ENCODE results near the gene P3R3URF. TPM values are rescaled to one million over a fixed set of nuclear protein-coding genes. Genes with fewer than 3 reads are reported as not detected.

P3R3URF gene
- total RNA-seq, 1 experiment from 2014 or later = not detected

DNA sequence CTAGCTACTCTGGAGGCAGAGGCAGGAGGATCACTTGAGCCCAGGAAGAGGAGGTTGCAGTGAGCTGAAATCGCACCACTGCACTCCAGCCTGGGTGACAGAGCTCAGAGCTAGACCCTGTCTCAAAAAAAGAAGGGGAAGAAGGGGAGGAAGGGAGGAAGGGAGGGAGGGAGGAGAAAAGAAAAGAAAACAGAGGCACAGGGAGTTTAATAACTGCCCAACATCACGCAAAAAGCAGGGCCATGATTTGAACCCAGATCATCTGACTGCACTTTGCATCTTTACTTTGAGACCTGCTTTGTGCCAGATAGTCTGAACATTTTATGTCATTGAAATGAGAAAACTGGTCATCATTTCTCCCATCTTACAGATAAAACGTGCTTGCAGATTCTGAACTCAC, 28.9 kb upstream of the P3R3URF start:
- no peaks in the 10 kb centered on the region for H3K36me3 ChIP-seq (ENCODE audit: low read depth)
- ChIA-PET POLR2A (ENCODE audit: unreplicated experiment) (interaction anchor here (0.5 kb wide), 1 partner anchor 21 kb away, joined by 3 read pairs; no protein-coding TSS in a partner anchor), CTCF (no interaction called here)
- H3K4me2 ChIP-seq = no peak overlapping the region
- no peaks in the 10 kb centered on the region; the same call in 1 of the 2 replicates for H3F3A ChIP-seq (ENCODE audit: insufficient read depth, low read depth)
- H3K79me2 ChIP-seq (ENCODE audit: low read depth) = no peaks in the 10 kb centered on the region
- H3K27me3 ChIP-seq (ENCODE audit: insufficient read depth, low read depth) = no peaks in the 10 kb centered on the region
- no peak for TF ChIP-seq EZH2 (IDR thresholded peaks at IDR 0.05; ENCODE audit: low read depth)
- TF ChIP-seq, protein P1, sequence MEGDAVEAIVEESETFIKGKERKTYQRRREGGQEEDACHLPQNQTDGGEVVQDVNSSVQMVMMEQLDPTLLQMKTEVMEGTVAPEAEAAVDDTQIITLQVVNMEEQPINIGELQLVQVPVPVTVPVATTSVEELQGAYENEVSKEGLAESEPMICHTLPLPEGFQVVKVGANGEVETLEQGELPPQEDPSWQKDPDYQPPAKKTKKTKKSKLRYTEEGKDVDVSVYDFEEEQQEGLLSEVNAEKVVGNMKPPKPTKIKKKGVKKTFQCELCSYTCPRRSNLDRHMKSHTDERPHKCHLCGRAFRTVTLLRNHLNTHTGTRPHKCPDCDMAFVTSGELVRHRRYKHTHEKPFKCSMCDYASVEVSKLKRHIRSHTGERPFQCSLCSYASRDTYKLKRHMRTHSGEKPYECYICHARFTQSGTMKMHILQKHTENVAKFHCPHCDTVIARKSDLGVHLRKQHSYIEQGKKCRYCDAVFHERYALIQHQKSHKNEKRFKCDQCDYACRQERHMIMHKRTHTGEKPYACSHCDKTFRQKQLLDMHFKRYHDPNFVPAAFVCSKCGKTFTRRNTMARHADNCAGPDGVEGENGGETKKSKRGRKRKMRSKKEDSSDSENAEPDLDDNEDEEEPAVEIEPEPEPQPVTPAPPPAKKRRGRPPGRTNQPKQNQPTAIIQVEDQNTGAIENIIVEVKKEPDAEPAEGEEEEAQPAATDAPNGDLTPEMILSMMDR (conservative IDR thresholded peaks at IDR 0.05) = no peak
- no peaks in the 10 kb centered on the region for H3K9me2 ChIP-seq (ENCODE audit: insufficient read depth)
- H4K20me1 ChIP-seq (ENCODE audit: insufficient read depth) = no peaks in the 10 kb centered on the region
- no peaks in the 10 kb centered on the region for H3K4me1 ChIP-seq (replicated peaks; ENCODE audit: insufficient read depth)
- BruUV-seq (replicated peaks) = no TSS peak
- intact Hi-C loops (cut with micrococcal nuclease; ENCODE audit: unreplicated experiment) = no loop called here
- no peak for DNase-seq
- no peak overlapping the region for H2AFZ ChIP-seq
- H3K27ac ChIP-seq = no peak overlapping the region
- H3K4me3 ChIP-seq = no peak overlapping the region
- H3K9me3 ChIP-seq (ENCODE audit: insufficient read depth, low read depth) = no peaks in the 10 kb centered on the region

DNA sequence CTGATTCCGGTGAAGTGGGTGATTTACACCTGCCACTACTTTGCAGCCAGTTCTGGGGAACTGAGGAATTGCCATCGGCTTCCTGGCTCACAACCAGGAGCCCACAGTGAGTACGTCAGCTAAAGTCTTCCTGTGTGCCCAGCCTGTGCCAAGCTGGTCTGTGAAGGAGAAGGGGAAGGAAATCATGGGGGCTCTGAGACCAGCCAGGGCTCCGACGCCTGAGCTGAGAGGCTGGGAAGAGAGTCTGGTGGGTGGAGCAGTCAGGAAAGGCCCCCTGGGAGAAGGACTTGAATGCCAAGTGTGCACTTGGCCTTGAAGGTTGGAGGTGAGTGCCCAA, 28.1 kb upstream of the P3R3URF start:
- Histone ChIP-seq H3K79me2 (ENCODE audit: low read depth) (0 out of 2 replicates have a peak, but pooled peaks cover under 1% of the 10 kb centered on the region), H2AFZ (no peak overlapping the region), H3F3A (ENCODE audit: insufficient read depth, low read depth) (no peaks in the 10 kb centered on the region; the same call in 1 of the 2 replicates), H3K4me2 (no peak overlapping the region), H3K27ac (no peak overlapping the region), H3K9me3 (ENCODE audit: insufficient read depth, low read depth) (no peaks in the 10 kb centered on the region), H4K20me1 (ENCODE audit: insufficient read depth) (no peaks in the 10 kb centered on the region), H3K9me2 (ENCODE audit: insufficient read depth) (no peaks in the 10 kb centered on the region), H3K36me3 (ENCODE audit: low read depth) (no peaks in the 10 kb centered on the region), H3K4me1 (replicated peaks; ENCODE audit: insufficient read depth) (peaks cover 1% of the 10 kb centered on the region; the same call in 1 of the 2 replicates), H3K27me3 (ENCODE audit: insufficient read depth, low read depth) (no peaks in the 10 kb centered on the region), H3K4me3 (no peak overlapping the region)
- TF ChIP-seq, protein P1 (conservative IDR thresholded peaks at IDR 0.05) = no peak
- no peak for TF ChIP-seq EZH2 (IDR thresholded peaks at IDR 0.05; ENCODE audit: low read depth)
- ChIA-PET POLR2A (ENCODE audit: unreplicated experiment) (interaction anchor here (0.5 kb wide), 1 partner anchor 43 kb away, joined by 19 read pairs; the partner anchor contains the start of gene RAD54L), CTCF (no interaction called here)
- no TSS peak for BruUV-seq (replicated peaks)
- intact Hi-C loops (cut with micrococcal nuclease; ENCODE audit: unreplicated experiment) = no loop called here
- no peak for DNase-seq

DNA sequence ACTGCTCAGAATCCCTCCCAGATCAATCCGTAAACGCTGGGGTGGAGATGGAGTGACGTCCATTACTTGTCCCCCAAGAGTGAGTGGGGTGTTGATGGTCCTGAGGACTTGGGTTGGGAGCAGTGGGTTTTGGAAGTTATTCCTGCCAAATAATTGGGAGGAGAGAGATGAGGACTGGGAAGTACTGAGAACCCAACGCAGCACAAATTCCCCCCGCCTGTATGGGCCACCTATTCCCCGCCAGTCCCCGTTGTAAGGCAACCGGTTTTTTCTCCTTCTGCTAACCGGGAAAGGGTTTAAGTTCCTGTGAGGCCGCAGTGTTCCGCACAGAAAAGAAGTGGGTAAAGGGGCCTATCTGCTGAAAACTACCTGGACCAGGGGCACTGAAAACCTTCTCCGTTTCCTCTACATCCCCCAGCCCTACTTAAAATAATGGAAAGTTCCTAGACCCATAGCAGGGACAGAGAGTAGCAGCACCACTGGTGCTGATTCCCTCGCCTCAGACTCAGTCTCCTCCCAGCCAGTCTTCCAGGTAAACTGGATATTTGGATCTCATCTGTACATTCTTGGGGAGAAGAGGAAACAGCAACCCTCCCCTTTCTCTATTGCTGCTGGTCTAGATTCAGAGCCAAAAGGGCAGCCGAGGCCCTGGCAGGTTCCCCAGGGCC, 27.6 kb upstream of the P3R3URF start:
- H4K20me1 ChIP-seq (ENCODE audit: insufficient read depth) = no peaks in the 10 kb centered on the region
- TF ChIP-seq EZH2 (IDR thresholded peaks at IDR 0.05; ENCODE audit: low read depth) = no peak
- DNase-seq = no peak
- H3K27me3 ChIP-seq (ENCODE audit: insufficient read depth, low read depth) = no peaks in the 10 kb centered on the region
- H3K27ac ChIP-seq = no peak overlapping the region
- ChIA-PET POLR2A (ENCODE audit: unreplicated experiment) (interaction anchor here (0.5 to 0.6 kb wide), 2 partner anchors 22 to 44 kb away, joined by 4 to 19 read pairs; partner anchors contain the start of gene RAD54L), CTCF (no interaction called here)
- H3K9me3 ChIP-seq (ENCODE audit: insufficient read depth, low read depth) = no peaks in the 10 kb centered on the region
- BruUV-seq (replicated peaks) = no TSS peak
- no peak overlapping the region for H2AFZ ChIP-seq
- 0 out of 2 replicates have a peak, but pooled peaks cover 5% of the 10 kb centered on the region for H3K79me2 ChIP-seq (ENCODE audit: low read depth)
- no peaks in the 10 kb centered on the region for H3K36me3 ChIP-seq (ENCODE audit: low read depth)
- intact Hi-C loops (cut with micrococcal nuclease; ENCODE audit: unreplicated experiment) = no loop called here
- no peak overlapping the region for H3K4me2 ChIP-seq
- peaks cover 6% of the 10 kb centered on the region; the same call in 1 of the 2 replicates for H3K4me1 ChIP-seq (replicated peaks; ENCODE audit: insufficient read depth)
- no peaks in the 10 kb centered on the region; the same call in 1 of the 2 replicates for H3F3A ChIP-seq (ENCODE audit: insufficient read depth, low read depth)
- H3K4me3 ChIP-seq = no peak overlapping the region
- no peaks in the 10 kb centered on the region for H3K9me2 ChIP-seq (ENCODE audit: insufficient read depth)
